NCI-H2029 treated with DMSO at 0.1 percent for 48 hours (cell line): ENCODE data around the gene PHPT1.

ENCODE experiments used
- DNase-seq: peaks from one replicate; lab custom pipeline; 2025; lab: John Stamatoyannopoulos, UW

PHPT1 gene

GRCh38 chr9:136886610-136887597 is 37.7 kb downstream of the PHPT1 start:
- DNase-seq: no peak

GRCh38 chr9:136888454-136888853 is 39.2 kb downstream of the PHPT1 start:
- no peak for DNase-seq

- no peak for DNase-seq
Observed at GRCh38 chr9:136889858-136890257, 40.6 kb downstream of the PHPT1 start.

GRCh38 chr9:136890661-136891060 is 41.5 kb downstream of the PHPT1 start:
- no peak for DNase-seq

- DNase-seq: no peak
Observed at GRCh38 chr9:136896027-136896426, 46.8 kb downstream of the PHPT1 start.

GRCh38 chr9:136898483-136899100 is 49.4 kb downstream of the PHPT1 start:
- DNase-seq: no peak

- no peak for DNase-seq
Observed at GRCh38 chr9:136899196-136899595, 50.0 kb downstream of the PHPT1 start.

GRCh38 chr9:136900556-136900955 is 51.3 kb downstream of the PHPT1 start:
- no peak for DNase-seq
